Endothelial cell of hepatic sinusoid (primary cell): ENCODE data around the gene GIMAP1.

ENCODE experiments used
- in situ Hi-C: cut with HindIII; loops from 2 replicates; pipeline ENCODE4 v1.10.0; 2017; ENCODE audit warnings: low sequenced_read_pairs

Gene GIMAP1

DNA sequence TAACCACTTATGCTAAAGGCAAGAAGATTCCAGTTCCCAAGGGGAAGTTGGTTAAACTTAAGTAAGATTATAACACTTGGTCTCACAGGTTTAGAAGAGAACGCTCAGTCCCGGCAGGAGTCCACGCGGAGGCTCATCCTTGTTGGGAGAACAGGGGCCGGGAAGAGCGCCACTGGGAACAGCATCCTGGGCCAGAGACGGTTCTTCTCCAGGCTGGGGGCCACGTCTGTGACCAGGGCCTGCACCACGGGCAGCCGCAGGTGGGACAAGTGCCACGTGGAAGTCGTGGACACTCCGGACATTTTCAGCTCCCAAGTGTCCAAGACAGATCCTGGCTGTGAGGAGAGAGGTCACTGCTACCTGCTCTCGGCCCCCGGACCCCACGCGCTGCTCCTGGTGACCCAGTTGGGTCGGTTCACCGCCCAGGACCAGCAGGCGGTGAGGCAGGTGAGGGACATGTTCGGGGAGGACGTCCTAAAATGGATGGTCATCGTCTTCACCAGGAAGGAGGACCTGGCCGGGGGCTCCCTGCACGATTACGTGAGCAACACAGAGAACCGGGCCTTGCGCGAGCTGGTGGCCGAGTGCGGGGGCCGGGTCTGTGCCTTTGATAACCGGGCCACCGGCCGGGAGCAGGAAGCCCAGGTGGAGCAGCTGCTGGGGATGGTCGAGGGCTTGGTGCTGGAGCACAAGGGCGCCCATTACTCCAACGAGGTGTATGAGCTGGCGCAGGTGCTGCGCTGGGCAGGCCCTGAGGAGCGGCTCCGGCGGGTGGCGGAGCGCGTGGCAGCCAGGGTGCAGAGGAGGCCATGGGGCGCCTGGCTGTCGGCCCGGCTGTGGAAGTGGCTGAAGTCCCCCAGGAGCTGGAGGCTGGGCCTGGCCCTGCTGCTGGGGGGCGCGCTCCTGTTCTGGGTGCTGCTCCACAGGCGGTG, 3.8 kb downstream of the GIMAP1 start:
- in situ Hi-C loops: loop anchor here (5.0 kb wide), 1 partner anchor 63 kb away; no protein-coding TSS in a partner anchor

DNA sequence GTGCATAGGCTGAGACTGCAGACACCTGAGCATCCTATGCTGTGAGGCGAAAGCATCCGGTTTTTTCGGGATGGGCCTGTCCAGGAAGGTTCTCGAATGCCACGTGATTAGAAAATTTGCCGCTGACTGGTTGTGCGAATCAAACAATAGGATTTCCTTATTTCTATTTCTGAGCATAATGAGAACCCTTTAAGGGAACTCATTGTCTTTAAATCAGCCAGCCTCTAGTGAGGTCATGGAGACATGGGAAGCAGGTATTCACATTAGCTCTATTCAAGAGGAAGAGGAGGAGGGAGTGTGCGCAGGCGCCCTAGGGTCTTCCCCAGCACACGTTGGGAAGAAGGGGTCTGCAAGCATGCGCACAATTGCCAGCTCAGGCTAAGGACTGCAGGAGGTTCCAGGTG, 5.6 kb downstream of the GIMAP1 start:
- in situ Hi-C loops: no loop called here

DNA sequence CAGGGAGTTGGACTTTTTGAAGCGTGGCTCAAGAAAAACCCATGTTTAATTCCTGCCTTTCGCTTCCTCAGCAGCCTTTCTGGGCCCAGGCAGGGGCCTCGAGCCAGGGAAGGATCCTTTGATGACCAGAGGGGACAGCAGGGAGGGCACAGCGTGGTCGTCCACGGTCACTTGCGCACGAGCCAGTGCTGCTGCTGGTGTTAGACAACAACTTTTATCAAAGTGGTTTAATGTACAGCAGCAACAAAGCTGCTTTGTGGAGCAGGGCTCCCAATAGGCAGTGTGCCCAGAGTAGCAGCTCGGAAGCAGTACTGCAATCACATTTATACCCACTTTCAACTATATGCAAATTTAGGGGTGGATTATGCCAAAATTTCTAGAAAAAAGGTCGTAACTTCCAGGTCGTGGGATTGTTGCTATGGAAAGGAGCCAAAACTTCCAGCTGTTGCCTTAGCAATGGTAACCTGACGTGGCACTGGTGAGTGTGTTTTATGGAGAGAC, 6.1 kb downstream of the GIMAP1 start:
- in situ Hi-C loops: no loop called here

DNA sequence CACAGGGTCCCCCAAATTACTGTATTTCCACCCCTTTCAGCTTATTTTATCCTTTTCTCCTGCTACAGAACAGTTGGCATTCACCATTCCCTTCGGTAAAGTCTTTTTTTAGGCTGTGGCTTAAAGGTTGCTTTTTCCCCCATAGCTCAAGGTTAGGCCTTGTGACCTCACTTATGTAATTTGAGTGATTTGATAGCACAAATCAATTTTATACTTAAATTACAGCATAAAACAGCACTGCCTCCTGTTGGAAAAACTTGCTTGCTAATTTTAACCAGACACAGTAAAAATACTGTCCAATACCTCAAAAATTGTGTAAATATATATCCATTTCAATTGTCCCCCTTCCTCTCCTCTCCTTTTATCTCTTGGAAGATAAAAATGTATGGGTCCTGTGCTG, 7.1 kb downstream of the GIMAP1 start:
- in situ Hi-C loops: no loop called here

DNA sequence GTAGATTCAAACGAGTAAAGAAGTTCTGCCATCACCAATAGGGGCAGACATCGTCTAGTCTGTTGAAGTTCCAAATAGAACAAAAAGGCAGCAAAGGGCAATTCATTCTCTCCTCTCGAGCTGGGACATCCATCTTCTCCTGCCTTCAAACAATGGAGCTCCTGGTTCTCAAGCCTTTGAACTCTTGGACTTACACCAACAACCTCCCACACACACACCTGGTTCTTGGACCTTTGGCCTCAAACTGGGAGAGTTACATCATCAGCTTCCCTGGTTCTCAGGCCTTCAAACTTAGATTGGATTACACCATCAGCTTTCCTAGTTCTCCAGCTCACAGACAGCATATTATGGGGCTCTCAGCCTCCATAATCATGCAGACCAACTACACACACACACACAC, 11.0 kb downstream of the GIMAP1 start:
- in situ Hi-C loops: no loop called here

DNA sequence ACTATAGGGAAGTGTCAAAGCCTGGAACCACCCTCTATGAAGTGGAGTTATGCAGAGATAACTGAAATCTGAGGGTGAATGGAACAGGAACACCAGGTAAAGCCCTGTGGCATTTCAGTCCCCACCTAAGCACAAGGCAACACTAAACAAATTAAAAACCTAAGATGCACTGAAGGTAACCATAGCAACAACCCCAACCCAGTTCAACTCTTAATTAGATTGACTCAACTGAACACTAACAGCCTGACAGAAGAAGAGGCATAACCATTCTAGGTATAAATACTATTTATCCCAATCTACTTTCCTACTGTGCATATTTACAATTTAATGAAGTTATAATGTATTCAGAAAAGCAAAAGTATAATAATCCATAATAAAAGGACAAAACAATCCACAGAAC, 11.6 kb downstream of the GIMAP1 start:
- in situ Hi-C loops: no loop called here

DNA sequence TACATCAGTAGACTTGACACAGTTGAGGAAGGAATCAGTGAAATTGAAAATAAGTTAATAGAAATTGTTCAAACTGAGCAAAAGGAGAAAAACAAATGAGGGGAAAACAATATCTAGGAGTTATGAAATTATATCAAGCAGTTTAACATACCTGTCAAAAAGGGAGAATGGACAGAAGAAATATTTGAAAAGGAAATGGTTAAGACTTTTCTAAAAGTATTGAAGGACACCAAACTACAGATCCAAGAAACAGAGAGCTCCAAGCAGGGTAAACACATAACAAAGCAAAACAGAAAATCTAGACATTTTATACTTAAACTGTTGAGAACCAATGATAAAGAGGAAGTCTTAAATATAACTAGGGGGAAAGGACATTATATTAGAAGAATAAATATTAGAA, 12.2 kb downstream of the GIMAP1 start:
- in situ Hi-C loops: no loop called here

DNA sequence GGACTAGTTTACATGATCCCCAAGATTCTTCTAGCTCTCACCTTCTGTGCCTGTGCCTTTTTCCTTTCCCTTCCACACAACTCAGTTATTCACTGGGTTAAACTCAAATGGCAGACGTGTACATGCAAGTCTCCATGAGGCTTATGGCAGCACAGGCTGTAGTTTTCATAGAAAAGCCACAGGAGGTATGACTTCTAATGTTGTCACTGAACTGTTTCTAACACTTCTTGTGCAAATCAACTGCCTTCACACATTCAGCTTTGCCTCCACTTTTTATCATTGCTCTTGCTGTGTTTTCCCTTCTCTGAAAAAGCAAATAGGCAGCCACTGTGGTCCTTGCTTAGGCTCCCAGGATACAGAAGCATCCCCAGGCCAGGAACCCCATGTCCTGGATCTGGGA, 15.5 kb downstream of the GIMAP1 start:
- in situ Hi-C loops: no loop called here

DNA sequence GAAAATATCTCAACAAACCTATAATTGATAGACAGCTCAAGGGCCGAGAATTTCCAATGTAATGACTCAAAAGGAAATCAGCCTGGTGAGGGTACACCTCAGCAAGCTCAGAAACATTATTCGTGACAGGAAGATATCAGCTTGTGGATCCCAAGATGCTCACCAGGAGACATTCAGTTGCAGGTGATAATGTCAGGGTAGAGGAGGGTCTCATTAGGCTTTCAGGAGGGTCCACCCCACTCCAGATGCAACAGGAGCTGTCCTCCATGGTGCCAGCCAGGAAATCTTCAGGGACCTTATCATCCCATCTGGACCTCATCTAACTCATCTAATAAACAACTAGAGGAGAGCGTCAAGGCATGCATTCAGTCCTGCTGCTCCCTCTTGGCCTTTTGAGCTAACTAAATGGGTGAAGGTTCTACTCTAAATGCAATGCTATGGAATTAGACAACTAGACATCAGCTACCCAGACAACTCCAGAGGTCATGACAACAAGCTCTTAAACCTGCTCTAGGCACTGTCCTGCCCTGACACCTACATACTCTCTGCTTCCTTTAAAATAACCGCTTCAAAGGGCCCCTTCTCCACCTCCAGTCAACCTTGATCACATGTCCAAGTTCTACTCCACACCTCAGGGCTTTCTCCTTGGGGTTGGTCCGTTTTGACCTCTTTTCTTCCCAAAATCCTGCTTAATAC, 16.5 kb downstream of the GIMAP1 start:
- in situ Hi-C loops: no loop called here

DNA sequence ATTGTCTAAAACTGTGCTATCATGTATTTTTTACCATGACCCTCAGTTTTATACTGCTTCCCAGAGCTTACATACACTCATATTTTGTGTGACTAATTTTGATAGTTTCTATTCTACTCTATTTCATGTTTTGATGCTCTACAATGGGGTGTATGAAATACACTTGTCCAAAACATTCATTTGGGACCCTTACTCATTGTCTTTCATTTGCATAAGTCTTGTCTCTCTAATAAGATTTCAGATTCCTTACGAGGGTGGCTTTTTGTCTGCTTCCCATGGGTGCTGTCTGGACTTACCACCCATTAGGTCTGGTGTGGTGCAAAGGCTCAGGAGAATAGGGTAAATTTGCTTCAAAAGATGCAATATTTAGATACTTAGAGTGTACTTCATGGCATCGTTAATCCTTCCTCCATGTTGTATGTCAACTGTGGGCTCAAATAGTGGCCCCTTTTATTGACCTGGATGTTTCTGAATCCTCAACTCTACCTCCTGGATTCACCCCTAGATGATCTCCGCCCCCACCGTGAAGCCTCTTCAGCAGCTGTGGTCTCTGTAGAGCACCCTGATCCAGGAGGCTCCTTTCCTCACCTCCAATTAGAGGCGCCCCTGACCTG, 17.2 kb downstream of the GIMAP1 start:
- in situ Hi-C loops: no loop called here

DNA sequence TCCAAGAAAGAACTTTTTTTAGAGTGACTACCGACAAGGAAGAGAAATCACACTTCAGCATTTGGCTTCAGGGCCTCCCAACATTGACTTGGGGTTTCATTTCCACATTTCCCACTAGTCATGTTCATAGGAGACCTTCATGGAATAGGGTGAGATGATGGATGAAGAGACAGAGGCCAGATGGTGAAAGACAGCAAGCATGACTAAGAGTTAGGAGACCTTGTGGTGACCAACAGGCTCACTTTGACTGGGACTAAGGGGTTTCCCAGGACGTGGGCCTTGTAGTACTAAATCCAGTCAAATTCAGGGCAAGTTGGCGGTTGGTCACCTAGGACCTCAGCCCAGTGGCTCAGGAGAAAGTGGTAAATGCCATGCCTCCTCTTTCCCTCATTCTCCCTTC, 17.8 kb downstream of the GIMAP1 start:
- in situ Hi-C loops: no loop called here

DNA sequence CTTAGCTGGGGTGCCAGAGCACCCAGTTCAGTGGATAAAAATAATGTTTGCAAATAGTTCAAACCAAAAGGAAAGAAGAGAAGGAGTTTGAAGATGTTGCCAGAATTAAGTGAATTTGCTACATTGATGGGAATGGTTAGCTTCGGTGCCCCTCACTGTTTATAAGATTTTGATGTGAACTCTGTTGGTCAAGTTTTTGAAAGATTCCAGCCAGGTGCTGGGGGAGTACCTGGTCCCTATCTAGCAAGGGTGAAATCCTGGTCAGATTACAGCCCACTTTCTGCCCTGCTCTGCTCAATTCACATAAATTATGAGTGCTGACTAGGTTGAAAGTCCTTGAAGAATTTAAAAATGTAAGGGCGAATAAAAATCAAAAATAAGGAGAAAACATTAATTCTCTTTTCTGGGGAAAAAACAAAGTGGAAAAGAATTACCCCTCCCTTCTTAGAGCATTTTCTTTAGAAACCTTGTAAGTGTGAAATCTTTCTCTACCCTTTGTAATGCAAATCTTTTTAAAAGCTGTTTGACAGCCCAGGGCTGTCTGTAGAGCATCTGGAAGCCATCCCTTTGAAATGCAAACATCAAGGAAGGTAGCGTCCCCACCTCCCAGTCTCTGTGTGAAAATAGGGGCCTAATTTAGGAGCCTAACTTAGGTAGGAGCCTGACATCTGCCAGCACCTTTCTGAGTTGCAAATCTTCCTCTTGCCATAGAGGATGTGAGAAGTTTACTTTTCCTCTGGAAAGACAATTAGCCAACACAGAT, 19.4 kb downstream of the GIMAP1 start:
- in situ Hi-C loops: no loop called here

DNA sequence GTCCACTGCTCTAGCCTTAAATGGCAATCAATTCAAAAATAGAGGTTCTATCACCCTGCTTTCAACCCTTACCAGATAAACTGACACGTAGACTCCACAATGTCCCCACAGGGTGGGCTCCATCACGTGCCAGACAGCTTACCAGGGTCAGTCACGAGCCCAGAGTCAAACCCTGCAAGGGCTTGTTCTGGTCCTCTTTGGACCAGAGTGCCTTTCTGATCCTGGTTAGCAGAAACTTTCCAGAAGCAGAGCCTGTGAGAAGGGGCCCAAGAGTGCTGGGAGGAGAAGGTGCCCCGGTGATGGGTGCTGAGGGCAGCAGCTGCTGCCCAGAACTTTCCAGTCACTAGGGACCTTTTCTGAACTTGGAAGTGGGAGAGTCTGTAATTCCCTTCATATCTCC, 20.5 kb downstream of the GIMAP1 start:
- in situ Hi-C loops: no loop called here

DNA sequence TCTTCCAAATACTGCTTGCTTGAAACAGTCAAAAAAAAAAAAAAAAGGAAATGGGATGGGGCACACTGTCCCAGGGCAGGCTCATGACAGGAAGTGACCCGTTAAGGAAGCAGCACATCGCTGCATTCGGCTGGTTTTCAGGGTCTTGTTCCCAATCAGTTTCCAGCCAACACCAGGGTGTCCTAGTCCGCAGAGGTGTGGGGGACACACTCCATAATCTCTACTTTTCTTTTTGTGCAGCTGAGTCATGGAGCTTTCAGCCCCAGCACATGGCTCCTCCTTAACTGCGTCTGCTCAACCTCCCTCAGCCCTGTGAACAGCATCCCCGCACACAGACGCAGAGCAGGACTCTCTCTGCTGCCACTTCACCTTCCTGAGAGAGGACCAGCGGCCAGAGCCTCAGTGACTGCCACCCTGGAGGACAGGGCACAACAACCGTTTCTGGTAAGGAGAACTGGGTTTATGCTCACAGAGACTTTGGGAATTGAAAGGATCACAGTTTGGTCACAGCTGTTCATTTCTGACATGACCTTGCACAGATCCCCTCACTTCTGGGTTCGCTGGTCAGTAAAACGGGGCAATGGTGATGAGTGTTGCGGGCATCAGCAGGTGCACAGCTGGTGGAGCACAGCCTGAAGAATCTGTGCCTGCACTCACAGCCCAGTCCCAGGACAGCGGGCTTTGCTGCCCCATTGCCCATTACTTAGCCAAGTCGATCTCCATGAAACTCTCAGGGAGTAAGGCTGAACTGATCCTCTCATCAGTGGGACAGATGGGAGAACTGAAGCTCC, 21.0 kb downstream of the GIMAP1 start, which contains the start of gene GIMAP5:
GIMAP5 (plus strand) TSS at position 154 of the 791 bp plus-strand sequence. CDS start 3,467 bp downstream, outside the sequence.
- in situ Hi-C loops: no loop called here

DNA sequence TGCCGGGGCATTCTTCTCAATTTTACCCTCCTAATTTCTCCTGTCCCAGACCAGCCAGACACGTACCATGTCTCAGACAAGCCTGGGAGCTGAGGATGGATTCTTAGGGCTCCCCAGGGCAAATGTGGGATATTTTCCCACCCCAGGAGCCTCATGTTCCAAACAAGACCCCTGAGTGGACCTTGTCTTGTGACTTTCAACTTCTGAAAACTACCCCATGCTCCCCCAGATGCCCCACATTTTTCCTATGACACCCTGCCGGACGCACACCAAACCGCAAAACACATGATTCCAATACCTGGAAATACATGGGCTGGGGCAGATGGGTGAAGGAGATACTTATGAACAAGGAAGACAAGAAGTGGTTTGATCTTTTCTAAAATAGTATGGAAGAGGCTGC, 21.7 kb downstream of the GIMAP1 start:
- in situ Hi-C loops: no loop called here

DNA sequence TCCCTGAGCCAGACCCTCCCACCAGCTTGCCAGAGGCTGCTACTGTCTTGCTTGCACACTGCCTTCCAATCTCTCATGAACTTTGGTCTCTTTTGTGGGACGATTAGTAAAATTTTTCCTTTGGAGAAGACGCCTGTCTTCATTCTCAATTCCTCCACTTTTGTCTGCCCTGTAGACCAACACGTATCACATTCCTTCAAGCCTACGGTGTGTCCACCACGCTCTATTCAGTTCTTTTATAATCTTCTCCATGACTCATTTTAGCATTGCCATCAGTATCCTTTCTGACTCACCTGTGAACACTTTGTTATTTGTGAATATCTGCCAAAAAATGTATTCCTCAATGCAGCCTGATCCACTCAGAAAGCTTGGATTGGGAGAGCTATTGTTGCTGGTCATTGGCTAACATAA, 22.2 kb downstream of the GIMAP1 start:
- in situ Hi-C loops: no loop called here

DNA sequence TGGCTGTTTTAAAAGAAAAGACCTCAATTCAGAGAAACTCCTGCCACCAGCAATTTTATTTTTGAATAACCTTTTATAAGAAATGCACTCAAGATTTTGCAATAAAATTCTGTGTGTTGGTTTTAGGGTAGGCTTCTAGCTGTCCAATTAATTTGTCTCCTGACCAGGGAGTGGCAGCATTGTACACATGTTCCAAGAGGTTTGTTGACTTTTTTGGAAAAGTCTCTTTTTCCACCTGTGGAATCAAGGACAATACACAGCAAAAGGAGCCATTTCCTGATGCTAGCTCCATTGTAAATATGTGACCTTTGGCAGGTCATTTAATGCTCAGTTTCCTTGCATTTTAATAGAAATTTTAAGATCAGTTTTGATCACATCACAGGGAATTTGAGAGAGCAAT, 22.6 kb downstream of the GIMAP1 start:
- in situ Hi-C loops: no loop called here

DNA sequence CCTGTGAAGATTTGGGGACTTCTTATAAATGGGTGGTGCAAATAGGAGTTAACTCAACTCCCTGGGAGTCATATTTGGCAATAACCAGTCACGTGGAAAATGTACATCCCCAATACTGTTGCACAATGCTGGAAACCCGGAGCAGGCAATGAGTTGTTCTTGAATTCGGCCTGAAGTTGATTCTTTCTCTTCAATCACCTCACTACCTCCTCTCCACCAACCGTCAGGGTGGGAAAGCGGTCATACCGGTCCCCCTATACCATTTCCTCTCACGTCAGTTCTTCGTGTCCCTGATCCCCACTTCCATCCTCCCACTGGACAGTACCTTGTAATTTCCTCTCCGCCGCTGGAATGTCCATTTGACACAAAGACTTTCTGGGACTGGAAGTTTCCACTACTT, 23.6 kb downstream of the GIMAP1 start:
- in situ Hi-C loops: no loop called here

DNA sequence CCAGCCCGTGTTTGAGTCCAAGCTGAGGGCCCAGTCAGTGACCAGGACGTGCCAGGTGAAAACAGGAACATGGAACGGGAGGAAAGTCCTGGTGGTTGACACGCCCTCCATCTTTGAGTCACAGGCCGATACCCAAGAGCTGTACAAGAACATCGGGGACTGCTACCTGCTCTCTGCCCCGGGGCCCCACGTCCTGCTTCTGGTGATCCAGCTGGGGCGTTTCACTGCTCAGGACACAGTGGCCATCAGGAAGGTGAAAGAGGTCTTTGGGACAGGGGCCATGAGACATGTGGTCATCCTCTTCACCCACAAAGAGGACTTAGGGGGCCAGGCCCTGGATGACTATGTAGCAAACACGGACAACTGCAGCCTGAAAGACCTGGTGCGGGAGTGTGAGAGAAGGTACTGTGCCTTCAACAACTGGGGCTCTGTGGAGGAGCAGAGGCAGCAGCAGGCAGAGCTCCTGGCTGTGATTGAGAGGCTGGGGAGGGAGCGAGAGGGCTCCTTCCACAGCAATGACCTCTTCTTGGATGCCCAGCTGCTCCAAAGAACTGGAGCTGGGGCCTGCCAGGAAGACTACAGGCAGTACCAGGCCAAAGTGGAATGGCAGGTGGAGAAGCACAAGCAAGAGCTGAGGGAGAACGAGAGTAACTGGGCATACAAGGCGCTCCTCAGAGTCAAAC, 26.0 kb downstream of the GIMAP1 start:
- in situ Hi-C loops: no loop called here
